ENCODE results near the gene LMBR1. TPM values are rescaled to one million over a fixed set of nuclear protein-coding genes. Genes with fewer than 3 reads are reported as not detected.
"Not testable (repeated sequence)": the region's sequence is repeated elsewhere in the genome, so short reads cannot be mapped to it uniquely, and the experiment has no call there.

Gene LMBR1
- total RNA-seq, 1 donor from 2014 or later: 207 TPM

DNA sequence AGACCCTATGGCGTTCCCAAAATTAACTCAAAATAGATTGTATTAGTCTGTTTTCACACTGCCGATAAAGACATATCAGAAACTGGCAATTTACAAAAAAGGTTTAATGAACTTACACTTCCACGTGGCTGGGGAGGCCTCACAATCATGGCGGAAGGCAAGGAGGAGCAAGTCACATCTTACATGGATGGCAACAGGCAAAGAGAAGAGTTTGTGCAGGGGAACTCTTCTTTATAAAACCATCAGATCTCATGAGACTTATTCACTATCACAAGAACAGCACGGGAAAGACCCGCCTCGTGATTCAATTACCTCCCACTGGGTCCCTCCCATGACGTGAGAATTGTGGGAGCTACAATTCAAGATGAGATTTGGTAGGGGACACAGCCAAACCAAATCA is 32.9 kb downstream of the LMBR1 start:
- not testable (repeated sequence) for FAIRE-seq; DNase-seq (ENCODE audit: low spot score in 2 of 2)

- DNase-seq (ENCODE audit: low spot score in 2 of 2) (no peak), FAIRE-seq (no peak)
Observed at GRCh38 chr7:156858523-156858922, 34.5 kb downstream of the LMBR1 start.

DNA sequence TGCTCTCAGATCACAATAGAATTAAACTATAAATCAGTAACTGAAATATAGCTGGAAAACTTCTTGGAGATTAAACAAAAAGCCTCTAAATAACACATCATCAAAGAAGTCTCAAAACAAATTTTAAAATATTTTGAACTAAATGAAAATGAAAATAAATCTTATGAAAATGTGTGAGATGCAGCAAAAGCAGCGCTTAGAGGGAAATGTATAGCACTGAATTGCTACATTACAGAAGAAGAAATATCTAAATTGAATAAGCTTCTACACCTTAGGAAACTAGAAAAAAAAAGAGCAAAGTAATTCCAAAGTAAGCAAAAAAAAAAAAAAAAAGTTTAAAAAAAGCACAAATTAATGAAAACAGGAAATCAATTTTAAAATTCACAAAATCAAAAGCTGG is 35.2 kb downstream of the LMBR1 start:
- no peak for DNase-seq (ENCODE audit: low spot score in 2 of 2)
- FAIRE-seq: no peak

GRCh38 chr7:156854654-156855053 is 38.3 kb downstream of the LMBR1 start:
- DNase-seq (ENCODE audit: low spot score in 2 of 2): no peak
- FAIRE-seq: no peak

GRCh38 chr7:156848979-156849378 is 44.0 kb downstream of the LMBR1 start:
- FAIRE-seq: no peak
- DNase-seq (ENCODE audit: low spot score in 2 of 2): no peak

DNA sequence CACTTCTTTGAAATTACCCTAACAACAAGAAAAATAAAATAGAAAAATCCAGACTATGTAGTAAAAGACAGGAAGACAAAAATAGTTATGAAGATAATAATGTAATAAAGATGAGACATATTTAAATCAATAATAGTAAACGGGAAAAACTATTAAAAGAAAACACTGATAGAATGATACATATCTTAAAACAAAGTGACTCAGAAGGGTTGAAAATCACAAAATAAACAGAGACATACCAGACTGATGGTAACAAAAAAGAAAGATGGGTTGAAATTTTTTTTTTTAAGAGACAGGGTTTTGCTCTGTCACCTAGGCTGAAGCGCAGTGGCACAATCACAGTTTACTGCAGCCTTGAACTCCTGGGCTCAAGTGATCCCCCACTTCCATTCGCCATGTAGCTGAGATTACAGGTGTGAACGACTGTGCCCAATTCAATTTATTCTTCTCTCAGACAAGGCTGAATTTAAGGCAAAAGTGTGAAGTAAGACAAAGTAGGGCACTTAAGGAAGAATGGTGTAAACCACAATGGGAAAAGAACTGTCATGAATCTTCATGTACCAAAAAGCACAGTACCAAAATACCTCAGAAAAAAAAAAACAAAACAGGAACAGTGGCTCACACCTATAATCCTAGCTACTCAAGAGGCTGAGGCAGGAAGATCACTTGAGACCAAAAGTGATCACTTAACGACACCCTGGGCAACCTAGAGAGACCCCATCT is 47.4 kb downstream of the LMBR1 start:
- FAIRE-seq: peak; percentile 52
- DNase-seq (ENCODE audit: low spot score in 2 of 2): no peak

DNA sequence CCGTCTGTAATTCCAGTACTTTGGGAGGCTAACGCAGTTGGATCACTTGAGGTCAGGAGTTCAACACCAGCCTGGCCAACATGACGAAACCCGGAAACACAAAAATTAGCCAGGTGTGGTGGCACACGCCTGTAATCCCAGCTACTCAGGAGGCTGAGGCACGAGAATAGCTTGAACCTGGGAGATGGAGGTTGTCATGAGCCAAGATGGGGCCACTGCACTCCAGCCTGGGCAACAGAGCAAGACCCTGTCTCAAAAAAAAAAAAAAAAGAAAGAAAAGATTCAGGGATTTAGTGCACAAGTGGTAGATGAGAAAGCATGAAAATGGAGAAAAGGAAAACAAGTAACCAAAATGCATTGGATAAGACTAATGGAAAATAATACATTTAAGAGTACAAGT is 49.4 kb downstream of the LMBR1 start:
- not testable (repeated sequence) for DNase-seq (ENCODE audit: low spot score in 2 of 2); FAIRE-seq

GRCh38 chr7:156843157-156843556 is 49.8 kb downstream of the LMBR1 start:
- DNase-seq (ENCODE audit: low spot score in 2 of 2): no peak
- FAIRE-seq: no peak

- DNase-seq (ENCODE audit: low spot score in 2 of 2): no peak
- FAIRE-seq: no peak
Observed at GRCh38 chr7:156842740-156843140, 50.2 kb downstream of the LMBR1 start.

GRCh38 chr7:156842317-156842716 is 50.7 kb downstream of the LMBR1 start:
- DNase-seq (ENCODE audit: low spot score in 2 of 2): no peak
- FAIRE-seq: no peak

DNA sequence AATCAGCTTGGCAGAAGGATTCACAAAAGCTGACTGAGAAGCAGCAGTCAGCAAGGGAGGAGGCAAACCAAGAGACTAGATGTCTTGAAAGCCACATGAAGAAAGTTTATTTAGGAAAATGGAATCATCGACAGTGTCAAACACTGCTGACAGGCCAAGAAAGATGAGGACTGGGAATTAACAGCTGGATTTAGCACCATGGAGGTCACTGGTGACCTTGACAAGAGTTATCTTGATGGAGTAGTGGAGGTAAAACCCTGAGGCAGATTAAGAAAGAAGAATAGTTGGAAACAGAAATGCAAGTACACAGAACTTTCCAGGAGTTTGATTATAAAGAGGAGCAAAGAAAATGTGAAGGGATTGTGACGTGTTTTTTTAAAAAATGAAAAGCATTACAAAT is 51.5 kb downstream of the LMBR1 start:
- no peak for DNase-seq (ENCODE audit: low spot score in 2 of 2)
- FAIRE-seq: no peak

DNA sequence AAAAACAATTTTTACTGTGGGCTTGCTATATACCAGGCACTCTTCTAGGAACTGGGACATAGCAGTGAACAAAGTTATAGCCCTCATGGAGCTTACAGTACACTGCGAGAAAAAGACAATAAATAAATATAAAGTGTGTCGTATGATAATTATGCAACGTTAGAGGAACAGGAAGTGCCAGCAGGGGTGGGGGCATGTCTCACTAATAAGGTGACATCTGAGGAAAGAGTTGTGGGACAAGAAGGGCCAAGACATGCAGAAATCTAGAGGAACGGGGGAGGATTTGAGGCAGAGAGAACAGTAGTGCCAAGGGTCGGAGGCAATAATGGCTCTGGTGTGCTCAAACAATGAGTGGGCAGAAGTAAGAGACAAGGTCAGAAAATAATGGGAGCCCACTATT is 52.8 kb downstream of the LMBR1 start:
- FAIRE-seq (no peak), DNase-seq (ENCODE audit: low spot score in 2 of 2) (no peak)

- FAIRE-seq (no peak), DNase-seq (ENCODE audit: low spot score in 2 of 2) (no peak)
Observed at GRCh38 chr7:156836443-156836842, 56.5 kb downstream of the LMBR1 start.

DNA sequence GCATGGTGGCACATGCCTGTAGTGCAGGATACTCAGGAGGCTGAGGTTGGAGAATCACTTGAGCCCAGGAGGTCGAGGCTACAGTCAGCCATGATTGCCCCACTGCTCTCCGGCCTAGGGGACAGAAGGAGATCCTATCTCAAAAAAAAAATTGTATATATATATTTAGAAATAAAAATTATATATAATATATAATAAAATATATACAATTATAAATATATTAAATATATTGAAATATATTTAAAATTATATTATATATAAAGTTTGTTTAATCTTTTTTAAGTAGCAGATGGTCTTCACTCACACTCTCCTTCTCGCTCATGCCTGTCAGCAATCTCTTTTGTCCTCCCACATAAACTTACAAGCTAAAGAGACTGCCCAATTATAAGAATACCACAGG is 58.5 kb downstream of the LMBR1 start:
- DNase-seq (ENCODE audit: low spot score in 2 of 2) (no peak), FAIRE-seq (no peak)

GRCh38 chr7:156833312-156833711 is 59.7 kb downstream of the LMBR1 start:
- FAIRE-seq (no peak), DNase-seq (ENCODE audit: low spot score in 2 of 2) (no peak)

DNA sequence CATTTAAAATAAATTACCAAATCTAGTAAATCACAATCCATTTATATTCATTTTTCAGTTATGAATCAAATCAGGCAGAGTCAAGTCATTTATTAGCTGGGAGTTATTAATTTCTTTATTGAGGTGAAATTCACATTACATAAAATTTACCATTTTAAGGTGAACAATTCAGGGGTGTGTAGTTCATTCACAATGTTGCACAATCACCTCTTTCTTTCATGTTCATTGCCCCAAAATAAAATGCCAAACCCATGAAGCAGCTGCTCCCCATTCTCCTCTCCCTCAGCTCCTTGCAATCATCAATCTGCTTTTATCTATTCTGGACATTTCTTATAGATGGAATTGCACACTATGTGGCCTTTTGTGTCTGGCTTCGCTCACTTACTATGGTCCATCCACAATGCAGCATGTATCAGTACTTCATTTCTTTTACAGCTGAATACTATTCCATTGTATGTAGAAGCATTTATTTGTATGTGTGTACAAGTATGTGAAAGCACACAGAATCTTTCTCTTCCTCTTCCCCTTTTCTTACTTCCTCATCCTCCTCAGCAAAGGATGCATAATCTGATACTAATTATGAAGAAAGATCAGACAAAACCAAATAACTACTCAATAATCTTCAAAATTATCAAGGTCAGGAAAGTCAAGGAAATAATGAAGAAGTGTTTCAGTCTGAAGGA is 60.6 kb downstream of the LMBR1 start:
- FAIRE-seq: no peak
- no peak for DNase-seq (ENCODE audit: low spot score in 2 of 2)

DNA sequence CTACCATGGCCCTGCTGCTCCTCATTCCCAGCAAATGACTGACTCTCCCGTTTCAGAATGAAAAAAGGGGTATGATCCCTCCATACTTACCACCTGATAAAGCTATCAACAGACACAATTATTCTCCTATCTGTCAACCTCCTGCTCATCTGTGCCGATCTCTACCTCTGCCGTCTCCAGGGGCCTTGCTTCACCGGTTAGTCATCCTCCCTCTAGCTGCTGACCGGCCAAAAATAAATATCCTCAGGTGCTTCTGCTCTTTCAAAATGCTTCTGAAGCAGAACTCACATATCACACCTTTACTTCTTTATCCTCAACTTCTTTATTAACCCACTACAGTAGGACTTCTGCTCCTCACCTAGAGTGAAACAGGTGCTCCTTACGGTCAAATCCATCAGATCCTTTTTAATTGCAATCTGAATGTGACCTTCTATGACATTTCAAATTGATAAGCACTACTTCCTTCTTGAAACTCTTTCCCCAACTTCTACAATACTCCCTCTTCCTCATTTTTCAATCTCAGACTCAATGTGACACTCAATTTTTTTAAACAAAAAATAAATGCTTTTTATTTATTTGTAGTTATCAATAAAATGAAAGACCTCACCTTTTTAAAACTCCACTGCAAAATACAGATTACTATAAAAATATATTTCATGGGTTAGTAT is 63.2 kb downstream of the LMBR1 start:
- DNase-seq (ENCODE audit: low spot score in 2 of 2) (no peak), FAIRE-seq (peak; percentile 63)

DNA sequence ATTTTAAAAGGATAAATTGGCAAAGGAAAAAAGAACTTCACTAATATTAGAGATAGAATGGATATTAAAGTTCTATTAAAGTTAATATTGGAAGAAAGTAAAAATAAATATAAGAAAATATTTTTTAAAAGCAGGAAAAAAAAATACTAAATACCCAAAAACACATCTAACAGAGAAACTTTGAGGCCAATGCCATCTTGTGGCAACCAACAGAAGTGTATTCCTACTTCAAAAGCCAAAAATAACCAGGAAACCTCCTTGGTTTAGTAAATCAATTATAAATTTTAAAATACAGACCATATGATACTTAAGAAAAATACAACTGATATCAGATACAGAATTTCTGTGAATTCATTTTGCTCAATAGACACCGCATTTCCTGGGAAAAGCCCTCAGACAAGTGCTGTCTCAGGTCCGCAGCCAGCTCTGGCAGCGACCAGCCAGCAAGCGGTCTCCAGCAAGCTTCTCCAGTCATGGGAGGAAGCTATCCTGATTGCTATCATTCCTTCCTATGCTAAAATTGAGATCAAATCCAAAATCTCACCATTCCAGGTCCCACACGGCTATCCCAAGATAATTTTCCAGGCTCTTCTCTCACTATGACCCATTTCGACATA is 65.3 kb downstream of the LMBR1 start:
- FAIRE-seq: peak; percentile 96
- peak in 1 of 2 donors; percentile 8 for DNase-seq (ENCODE audit: low spot score in 2 of 2)

DNA sequence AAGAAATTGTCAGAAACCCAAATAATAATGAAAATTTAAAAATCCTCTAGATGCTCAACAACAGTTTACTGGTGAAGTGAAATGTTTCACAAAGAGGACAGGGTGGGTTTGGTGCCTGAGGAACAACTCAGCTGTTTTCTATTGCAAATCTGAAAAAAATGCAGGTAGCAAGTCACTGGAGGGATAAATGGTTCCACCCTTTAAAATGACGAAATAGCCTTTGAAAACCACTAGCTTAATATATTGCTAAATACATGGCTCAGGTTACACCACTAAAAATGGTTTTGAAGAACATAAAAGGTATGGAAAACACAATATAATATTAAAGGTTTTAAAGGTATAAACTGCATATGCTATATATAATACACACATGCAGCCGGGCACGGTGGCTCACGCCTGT is 69.5 kb downstream of the LMBR1 start:
- DNase-seq (ENCODE audit: low spot score in 2 of 2) (no peak), FAIRE-seq (no peak)

- FAIRE-seq: no peak
Observed at GRCh38 chr7:156820445-156821063, 72.4 kb downstream of the LMBR1 start.

More at GRCh38 chr7:156820445-156821063, 72.4 kb downstream of the LMBR1 start:
- no peak for DNase-seq (ENCODE audit: low spot score in 2 of 2)
